Adrenal gland (tissue), 5 donors: ENCODE data around the gene CHIC2.

Experiments used
- CTCF ChIP-seq, 6 experiments: fragments of 450-650 bp in 4 of 6; fragments of 200-600 bp in 2 of 6; sonication (generic) in 1 of 6; IDR thresholded peaks; 1 replicate in 5 of 6; 2 replicates in 1 of 6; pipeline versions ENCODE4 v1.5.1 to v1.8.0; 2016 to 2021; ENCODE audit warnings: antibody characterized with exemption in 6 of 6, mild to moderate bottlenecking in 2 of 6, moderate library complexity in 1 of 6
- POLR2A ChIP-seq, 2 donors: fragments of 450-650 bp; IDR thresholded peaks; one replicate each; pipeline ENCODE4 v1.6.1; 2017; ENCODE audit warnings: antibody characterized with exemption in 2 of 2, mild to moderate bottlenecking in 2 of 2, moderate library complexity in 1 of 2
- donor health status: DM: no; HTN: no; CAD: no.

GRCh38 chr4:54107951-54108748 lies 43.7 kb upstream of the CHIC2 start:
- TF ChIP-seq CTCF (IDR thresholded peaks at IDR 0.05) (no peak), POLR2A (IDR thresholded peaks at IDR 0.05) (no peak)
